Measurements from ENCODE around the gene RAX2. TPM values are rescaled to one million over a fixed set of nuclear protein-coding genes. Genes with fewer than 3 reads are reported as not detected.

The RAX2 gene
- total and polyA plus RNA-seq, 2 of the 13 experiments (the other 11 are each of a cell fraction or from before 2014, with no cell fraction given), result not detected

DNA sequence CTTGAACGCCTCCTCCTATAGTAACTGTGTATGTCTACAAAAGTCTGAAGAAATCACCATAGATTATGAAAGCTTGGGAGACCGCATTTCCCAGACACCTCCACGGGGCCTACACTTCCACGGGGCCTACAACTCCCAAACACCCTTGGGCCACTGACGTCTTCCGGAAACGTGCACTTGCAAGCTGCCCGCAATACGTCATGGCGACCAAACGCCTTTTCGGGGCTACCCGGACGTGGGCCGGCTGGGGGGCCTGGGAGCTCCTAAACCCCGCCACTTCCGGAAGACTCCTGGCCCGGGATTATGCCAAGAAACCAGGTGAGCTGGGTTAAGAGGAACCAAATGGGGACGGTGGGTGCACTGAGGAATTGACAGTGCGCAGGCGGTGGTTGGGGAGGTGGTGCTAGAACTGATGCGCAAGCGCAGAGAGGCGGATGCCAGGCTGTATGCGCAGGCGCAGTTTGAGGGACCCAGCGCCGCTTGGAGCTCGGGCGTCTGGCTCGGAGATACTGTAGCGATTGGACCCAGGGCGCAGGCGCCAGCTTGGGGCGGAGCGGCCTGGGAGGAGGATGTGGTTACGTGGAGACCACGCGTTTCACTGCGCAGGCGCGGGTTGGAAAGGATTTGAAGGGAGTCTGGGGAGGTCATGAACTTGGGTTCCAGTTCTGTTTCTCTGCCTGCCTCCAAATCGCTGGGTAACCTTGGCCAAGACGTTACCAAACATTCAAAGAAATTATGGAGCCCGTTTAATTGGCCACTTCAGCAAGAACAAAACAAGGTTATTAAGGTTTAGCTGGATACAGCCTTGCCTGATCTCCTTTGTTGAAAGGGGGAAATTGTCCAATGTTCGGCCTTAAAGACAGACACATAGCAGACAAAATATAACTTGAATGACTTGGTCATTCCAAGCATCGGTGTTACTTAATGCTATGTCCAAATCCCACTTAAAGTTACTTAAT lies 9.2 kb downstream of the RAX2 start, which contains the start of gene MRPL54 (continued):
- TF ChIP-seq, protein P1, sequence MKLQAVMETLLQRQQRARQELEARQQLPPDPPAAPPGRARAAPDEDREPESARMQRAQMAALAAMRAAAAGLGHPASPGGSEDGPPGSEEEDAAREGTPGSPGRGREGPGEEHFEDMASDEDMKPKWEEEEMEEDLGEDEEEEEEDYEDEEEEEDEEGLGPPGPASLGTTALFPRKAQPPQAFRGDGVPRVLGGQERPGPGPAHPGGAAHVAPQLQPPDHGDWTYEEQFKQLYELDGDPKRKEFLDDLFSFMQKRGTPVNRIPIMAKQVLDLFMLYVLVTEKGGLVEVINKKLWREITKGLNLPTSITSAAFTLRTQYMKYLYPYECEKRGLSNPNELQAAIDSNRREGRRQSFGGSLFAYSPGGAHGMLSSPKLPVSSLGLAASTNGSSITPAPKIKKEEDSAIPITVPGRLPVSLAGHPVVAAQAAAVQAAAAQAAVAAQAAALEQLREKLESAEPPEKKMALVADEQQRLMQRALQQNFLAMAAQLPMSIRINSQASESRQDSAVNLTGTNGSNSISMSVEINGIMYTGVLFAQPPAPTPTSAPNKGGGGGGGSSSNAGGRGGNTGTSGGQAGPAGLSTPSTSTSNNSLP (IDR thresholded peaks at IDR 0.05; ENCODE audit: low read depth, low read length), result 0 out of 2 replicates have a peak, but pooled peaks have one; percentile 12
- TF ChIP-seq RFXAP (CRISPR knock-in tag; IDR thresholded peaks at IDR 0.05; ENCODE audit: borderline replicate concordance), result no peak
- TF ChIP-seq, protein P2, sequence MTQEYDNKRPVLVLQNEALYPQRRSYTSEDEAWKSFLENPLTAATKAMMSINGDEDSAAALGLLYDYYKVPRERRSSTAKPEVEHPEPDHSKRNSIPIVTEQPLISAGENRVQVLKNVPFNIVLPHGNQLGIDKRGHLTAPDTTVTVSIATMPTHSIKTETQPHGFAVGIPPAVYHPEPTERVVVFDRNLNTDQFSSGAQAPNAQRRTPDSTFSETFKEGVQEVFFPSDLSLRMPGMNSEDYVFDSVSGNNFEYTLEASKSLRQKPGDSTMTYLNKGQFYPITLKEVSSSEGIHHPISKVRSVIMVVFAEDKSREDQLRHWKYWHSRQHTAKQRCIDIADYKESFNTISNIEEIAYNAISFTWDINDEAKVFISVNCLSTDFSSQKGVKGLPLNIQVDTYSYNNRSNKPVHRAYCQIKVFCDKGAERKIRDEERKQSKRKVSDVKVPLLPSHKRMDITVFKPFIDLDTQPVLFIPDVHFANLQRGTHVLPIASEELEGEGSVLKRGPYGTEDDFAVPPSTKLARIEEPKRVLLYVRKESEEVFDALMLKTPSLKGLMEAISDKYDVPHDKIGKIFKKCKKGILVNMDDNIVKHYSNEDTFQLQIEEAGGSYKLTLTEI (CRISPR knock-in tag; conservative IDR thresholded peaks at IDR 0.05), result no peak
- TF ChIP-seq GZF1 (CRISPR knock-in tag; IDR thresholded peaks at IDR 0.05), result no peak
- TF ChIP-seq NFYC (CRISPR knock-in tag; IDR thresholded peaks at IDR 0.05), result 0 out of 2 replicates have a peak, but pooled peaks have one; percentile 18
- TF ChIP-seq, protein P3, sequence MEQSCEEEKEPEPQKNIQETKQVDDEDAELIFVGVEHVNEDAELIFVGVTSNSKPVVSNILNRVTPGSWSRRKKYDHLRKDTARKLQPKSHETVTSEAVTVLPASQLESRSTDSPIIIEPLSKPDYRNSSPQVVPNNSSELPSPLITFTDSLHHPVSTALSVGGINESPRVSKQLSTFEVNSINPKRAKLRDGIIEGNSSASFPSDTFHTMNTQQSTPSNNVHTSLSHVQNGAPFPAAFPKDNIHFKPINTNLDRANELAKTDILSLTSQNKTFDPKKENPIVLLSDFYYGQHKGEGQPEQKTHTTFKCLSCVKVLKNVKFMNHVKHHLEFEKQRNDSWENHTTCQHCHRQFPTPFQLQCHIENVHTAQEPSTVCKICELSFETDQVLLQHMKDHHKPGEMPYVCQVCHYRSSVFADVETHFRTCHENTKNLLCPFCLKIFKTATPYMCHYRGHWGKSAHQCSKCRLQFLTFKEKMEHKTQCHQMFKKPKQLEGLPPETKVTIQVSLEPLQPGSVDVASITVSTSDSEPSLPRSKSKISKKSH (CRISPR knock-in tag; IDR thresholded peaks at IDR 0.05; ENCODE audit: borderline replicate concordance), result peak; percentile 75; the same call in 1 of the 2 replicates
- TF ChIP-seq ARNTL (CRISPR knock-in tag; IDR thresholded peaks at IDR 0.05), result no peak
- no peak for TF ChIP-seq ZNF703 (CRISPR knock-in tag; IDR thresholded peaks at IDR 0.05; ENCODE audit: borderline replicate concordance)
- TF ChIP-seq HNRNPH1 (optimal IDR thresholded peaks at IDR 0.05; ENCODE audit: low read depth, low read length), result no peak
- 0 out of 2 replicates have a peak, but pooled peaks have one; percentile 38 for TF ChIP-seq ZNF569 (CRISPR knock-in tag; IDR thresholded peaks at IDR 0.05; ENCODE audit: borderline replicate concordance)
- TF ChIP-seq, protein P4, sequence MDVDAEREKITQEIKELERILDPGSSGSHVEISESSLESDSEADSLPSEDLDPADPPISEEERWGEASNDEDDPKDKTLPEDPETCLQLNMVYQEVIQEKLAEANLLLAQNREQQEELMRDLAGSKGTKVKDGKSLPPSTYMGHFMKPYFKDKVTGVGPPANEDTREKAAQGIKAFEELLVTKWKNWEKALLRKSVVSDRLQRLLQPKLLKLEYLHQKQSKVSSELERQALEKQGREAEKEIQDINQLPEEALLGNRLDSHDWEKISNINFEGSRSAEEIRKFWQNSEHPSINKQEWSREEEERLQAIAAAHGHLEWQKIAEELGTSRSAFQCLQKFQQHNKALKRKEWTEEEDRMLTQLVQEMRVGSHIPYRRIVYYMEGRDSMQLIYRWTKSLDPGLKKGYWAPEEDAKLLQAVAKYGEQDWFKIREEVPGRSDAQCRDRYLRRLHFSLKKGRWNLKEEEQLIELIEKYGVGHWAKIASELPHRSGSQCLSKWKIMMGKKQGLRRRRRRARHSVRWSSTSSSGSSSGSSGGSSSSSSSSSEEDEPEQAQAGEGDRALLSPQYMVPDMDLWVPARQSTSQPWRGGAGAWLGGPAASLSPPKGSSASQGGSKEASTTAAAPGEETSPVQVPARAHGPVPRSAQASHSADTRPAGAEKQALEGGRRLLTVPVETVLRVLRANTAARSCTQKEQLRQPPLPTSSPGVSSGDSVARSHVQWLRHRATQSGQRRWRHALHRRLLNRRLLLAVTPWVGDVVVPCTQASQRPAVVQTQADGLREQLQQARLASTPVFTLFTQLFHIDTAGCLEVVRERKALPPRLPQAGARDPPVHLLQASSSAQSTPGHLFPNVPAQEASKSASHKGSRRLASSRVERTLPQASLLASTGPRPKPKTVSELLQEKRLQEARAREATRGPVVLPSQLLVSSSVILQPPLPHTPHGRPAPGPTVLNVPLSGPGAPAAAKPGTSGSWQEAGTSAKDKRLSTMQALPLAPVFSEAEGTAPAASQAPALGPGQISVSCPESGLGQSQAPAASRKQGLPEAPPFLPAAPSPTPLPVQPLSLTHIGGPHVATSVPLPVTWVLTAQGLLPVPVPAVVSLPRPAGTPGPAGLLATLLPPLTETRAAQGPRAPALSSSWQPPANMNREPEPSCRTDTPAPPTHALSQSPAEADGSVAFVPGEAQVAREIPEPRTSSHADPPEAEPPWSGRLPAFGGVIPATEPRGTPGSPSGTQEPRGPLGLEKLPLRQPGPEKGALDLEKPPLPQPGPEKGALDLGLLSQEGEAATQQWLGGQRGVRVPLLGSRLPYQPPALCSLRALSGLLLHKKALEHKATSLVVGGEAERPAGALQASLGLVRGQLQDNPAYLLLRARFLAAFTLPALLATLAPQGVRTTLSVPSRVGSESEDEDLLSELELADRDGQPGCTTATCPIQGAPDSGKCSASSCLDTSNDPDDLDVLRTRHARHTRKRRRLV (CRISPR knock-in tag; IDR thresholded peaks at IDR 0.05), result no peak; the same call in 1 of the 2 replicates
- TF ChIP-seq THAP11 (CRISPR knock-in tag; IDR thresholded peaks at IDR 0.05), result peak; percentile 97
- TF ChIP-seq FOXJ3 (CRISPR knock-in tag; IDR thresholded peaks at IDR 0.05; ENCODE audit: borderline replicate concordance), result no peak
- TF ChIP-seq MEF2D (CRISPR knock-in tag; IDR thresholded peaks at IDR 0.05), result no peak; the same call in 1 of the 2 replicates
- no peak for TF ChIP-seq NFYB (CRISPR knock-in tag; IDR thresholded peaks at IDR 0.05)
- TF ChIP-seq ZNF138 (CRISPR knock-in tag; IDR thresholded peaks at IDR 0.05; ENCODE audit: low read depth), result 0 out of 2 replicates have a peak, but pooled peaks have one; percentile 75
- no peak for TF ChIP-seq REXO4 (CRISPR knock-in tag; IDR thresholded peaks at IDR 0.05; ENCODE audit: borderline replicate concordance)
- TF ChIP-seq DPF2 (CRISPR knock-in tag; IDR thresholded peaks at IDR 0.05; ENCODE audit: borderline replicate concordance, low read depth), result no peak
